HG03565 (cell line): ENCODE measurements around the gene MYL9.
"Not testable (repeated sequence)": the region's sequence is repeated elsewhere in the genome, so short reads cannot be mapped to it uniquely, and the experiment has no call there.

ENCODE experiments used
- ATAC-seq: cut with Tn5 transposase; IDR thresholded peaks from one replicate; pipeline ENCODE4 v1.9.1; 2021; ENCODE audit warnings: mild to moderate bottlenecking, moderate library complexity; ENCODE audit not compliant: unreplicated experiment

MYL9 gene

DNA sequence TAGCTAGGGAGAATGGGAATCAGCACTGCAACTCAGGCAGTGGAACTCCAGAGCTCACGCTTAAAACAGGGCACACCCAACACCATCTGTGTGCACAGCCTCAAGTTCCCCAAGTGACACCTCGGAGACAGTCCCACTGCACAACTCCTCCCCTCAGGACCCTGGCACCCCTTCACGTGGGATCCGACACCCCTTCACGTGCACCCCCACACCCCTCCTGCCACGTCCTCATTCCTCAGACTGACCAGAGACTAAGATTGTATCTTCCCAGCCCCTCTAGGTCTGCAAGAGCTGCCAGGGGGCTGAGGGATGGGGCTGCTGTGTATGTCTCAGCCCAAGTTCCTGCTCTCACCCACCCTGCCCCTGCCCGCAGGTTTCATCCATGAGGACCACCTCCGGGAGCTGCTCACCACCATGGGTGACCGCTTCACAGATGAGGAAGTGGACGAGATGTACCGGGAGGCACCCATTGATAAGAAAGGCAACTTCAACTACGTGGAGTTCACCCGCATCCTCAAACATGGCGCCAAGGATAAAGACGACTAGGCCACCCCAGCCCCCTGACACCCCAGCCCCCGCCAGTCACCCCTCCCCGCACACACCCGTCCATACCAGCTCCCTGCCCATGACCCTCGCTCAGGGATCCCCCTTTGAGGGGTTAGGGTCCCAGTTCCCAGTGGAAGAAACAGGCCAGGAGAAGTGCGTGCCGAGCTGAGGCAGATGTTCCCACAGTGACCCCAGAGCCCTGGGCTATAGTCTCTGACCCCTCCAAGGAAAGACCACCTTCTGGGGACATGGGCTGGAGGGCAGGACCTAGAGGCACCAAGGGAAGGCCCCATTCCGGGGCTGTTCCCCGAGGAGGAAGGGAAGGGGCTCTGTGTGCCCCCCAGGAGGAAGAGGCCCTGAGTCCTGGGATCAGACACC is 7.6 kb downstream of the MYL9 start:
- ATAC-seq: no peak

GRCh38 chr20:36549628-36549941 is 8.3 kb downstream of the MYL9 start:
- ATAC-seq: no peak

GRCh38 chr20:36549942-36550789 is 8.8 kb downstream of the MYL9 start:
- ATAC-seq: no peak

- ATAC-seq: no peak
Measured at GRCh38 chr20:36550790-36551299, 9.5 kb downstream of the MYL9 start.

DNA sequence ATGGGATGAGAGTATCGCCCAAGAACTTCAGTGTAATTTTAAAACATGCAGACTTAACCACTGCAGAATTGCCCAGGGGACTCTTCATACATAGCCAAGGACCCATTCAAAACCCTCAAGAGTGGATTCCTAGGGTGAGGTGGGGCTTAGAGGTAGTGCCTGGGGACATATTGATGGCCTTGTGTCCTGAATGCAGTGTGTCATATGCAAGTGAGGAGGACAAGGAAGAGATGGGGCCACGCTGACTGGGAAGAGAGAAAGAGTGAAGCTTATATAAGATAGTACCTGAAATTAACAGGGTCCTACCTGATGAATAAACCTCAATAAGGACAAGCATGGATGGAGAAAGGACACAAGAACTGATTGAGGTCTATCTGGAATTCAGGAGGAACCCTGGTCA is 13.9 kb downstream of the MYL9 start:
- no peak for ATAC-seq

DNA sequence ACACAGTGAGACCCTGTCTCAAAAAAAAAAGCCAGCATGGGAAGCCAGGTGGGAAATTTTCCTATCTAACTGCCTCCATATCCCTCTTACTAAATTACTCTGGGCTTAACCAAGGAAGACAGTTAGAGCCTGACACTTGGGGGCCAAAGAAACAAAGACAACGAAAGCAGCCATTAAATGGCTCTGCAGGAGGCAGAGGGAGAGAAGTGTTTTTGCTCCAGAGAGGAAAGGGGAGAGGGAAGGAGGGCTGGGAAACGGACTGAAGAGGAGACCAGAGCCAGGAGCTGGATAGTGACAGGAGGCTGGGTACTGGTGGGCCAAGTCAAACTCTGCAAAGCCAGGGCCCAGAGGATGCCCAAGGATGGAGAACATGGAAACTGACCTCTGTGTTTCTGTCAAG is 21.4 kb downstream of the MYL9 start:
- no peak for ATAC-seq

DNA sequence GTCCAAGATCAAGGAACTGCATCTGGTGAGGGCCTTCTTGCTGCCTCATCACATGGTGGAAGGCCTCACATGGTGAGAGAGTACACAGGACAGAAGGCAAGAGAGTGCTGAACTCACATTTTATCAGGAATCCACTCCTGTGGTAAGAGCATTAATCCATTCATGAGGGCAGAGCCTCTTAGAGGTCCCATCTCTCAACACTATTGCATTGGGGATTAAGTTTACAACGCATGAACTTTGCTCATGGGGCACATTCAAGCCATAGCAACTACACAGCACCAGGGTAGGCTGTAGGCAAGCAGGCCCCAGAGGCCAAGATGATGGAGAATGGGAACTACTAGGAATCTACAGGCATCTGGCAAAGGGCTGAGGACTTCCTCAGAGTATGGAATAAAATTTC is 22.1 kb downstream of the MYL9 start:
- no peak for ATAC-seq

- ATAC-seq: not testable (repeated sequence)
Measured at GRCh38 chr20:36564078-36564725, 22.9 kb downstream of the MYL9 start.

- not testable (repeated sequence) for ATAC-seq
Measured at GRCh38 chr20:36564726-36565121, 23.4 kb downstream of the MYL9 start.

DNA sequence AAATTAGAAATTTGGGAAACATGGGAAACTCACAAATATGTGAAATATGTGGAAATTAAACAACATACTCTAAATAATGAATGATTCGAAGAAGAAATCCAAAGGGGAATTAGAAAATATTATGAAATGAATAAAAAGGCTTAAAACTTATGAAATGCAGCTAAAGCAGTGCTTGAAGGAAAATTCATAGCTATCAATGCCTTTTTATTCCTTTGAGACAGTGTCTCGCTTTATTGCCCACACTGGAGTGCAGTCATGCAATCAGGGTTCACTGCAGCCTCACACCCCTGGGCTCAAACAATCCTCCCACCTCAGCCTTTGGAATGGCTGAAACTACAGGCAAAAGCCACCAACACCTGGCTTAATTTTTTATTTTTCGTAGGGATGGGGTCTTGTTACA is 24.2 kb downstream of the MYL9 start:
- ATAC-seq: no peak

- ATAC-seq: no peak
Measured at GRCh38 chr20:36569847-36570429, 28.6 kb downstream of the MYL9 start.

DNA sequence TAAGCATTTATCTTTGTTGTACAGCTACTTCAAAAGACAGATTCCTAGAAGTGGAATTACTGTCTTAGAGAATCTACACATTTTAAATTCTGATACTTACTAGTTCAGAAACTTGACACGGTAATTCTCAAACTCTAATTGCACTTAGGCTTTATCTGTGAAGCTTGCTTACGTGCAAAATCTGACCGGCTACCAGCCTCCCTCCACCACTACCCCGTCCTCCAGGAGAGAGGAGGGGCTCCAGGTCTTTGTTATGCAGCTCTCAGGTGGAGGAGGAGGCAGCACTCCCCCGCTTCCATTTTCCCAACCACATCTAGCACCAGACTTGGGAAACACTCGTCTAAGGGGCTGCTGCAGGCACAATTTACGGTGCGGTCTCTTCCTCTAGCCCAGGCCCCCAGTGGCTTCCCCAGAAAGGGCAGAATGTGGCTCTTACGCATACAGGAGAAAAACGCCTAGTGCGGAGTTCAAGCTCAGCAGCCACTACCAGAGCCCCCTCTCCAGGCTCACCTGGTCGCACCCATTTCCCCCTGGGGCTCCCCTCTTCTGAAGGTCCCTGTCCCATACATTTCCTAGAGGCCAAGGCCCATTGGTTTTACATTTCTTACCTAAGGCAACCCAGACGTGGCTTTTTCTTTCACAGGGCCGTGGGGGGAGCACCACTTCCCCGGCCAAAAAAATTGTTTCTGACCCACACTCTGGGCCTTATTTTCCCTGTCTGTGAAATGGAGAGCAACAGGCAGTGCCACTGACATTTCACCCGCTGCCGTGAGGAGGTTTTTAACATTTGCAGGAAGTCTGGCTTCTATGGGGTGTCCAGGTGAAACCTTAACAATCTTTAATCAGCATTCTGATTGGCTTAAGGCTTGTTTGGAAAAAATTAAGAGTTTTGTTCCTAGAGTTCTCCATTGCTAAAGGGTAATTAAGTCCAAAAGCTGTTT is 30.5 kb downstream of the MYL9 start:
- ATAC-seq: no peak

DNA sequence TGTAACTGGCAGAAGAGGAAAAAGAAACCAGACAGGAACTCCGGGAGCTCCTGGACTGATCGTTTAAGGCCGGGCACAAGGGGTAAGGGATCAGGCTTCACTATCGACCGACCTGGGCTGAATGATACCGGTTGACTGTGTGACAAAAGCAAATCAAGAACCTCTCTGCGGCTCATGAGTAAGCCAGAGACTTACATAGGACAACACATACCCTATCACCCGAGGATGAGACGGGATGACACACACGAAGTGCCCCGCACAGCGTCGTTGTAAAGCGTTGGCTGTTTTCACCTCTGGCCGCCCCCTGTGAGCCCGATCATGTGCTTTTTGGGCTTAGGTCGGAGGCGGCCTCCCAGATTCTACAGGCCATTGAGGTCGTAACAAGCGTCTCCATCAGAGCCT is 31.4 kb downstream of the MYL9 start:
- peak; percentile 16 for ATAC-seq

DNA sequence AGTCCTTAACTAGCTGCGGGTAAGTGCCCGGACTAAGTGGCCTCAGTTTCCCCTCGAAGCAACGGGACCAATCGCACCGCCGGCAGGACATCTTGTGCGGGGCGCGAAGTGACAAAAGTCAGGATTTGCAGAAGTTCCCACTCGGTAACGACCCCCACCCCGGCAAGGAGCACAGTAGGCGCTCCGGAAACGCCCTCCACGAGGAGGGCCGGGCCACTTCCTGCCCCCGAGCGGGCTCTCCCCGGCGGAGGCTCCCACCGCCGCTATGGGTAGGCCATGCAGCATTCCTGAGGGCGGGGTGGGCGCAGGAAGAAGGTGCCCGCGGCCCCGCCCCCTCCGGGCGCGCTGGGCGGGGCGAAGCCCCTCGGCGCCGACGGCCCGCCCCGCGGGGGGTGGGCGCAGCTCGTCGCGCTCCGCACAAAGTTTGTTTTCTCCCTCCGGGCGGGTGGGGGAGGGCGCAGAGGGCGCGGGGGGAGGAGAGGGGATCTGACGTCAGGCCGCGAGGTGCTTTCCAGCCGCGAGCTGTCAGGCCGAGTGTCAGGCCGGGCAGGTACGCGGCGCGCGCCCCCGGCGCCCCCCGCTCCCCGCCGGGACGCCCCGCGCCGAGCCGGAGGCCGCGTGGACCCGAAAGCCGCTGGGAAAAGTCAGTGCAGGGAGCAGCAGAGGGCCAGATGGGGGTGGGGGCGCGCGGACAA is 31.9 kb downstream of the MYL9 start, which contains the start of gene TGIF2:
TSS of gene TGIF2 (plus strand) at position 495 of the 695 bp plus-strand sequence. CDS start 5,178 bp downstream, outside the sequence.
- ATAC-seq: peak; percentile 57

- no peak for ATAC-seq
Measured at GRCh38 chr20:36573798-36574365, 32.6 kb downstream of the MYL9 start.

DNA sequence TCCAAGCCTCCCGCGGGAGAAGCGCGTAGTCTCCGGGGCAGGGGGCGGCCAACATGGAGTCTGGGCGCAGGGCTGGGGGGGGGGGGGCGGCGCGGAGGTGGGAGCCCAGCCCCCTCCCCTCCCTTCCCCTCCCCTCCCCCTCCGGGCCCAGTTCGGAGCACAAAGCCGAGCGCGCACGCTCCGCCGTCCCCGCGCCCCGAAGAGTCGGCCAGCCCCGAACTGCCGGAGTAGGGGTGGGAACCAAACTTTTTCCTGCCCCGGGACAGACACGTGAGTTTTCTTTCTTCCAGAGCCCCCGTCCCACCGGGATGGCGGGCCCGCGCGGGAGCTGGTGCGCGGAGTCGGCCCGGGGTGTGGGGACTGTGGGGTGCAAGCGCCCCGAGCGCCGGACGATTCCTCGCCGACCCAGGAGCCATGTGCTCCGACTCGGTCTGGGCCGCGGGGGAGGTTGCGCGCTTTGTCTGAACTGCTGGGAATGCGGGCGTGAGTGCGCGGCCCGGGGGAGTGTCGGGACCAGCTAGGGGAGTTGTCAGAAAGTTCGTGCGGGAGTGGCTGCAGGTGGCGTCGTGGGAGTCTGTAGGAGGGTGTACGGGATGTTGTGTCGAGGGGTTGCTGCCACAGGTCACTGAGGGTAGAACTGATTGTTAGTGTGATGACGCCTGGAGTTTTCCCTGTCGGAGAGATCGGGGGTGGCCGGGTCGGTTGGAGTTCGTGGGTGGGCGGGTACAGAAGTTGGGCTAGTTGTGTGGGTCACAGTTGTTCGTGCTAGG is 33.2 kb downstream of the MYL9 start:
- ATAC-seq: no peak

- no peak for ATAC-seq
Measured at GRCh38 chr20:36576081-36576445, 34.7 kb downstream of the MYL9 start.
